HFFc6 (cell line): Measurements from ENCODE around the gene QSOX1. TPM values are rescaled to one million over a fixed set of nuclear protein-coding genes. Genes with fewer than 3 reads are reported as not detected.

Experiments used
- DNase-seq: peaks from one replicate; pipeline ENCODE4 v3.0.0-alpha.2; 2018
- H3K27ac Mint-ChIP-seq: 2 replicates; pipeline ENCODE4 v1.8.0; 2020; ENCODE audit warnings: mild to moderate bottlenecking, mixed read lengths
- H3K27me3 Mint-ChIP-seq: 2 replicates; pipeline ENCODE4 v1.8.0; 2021; ENCODE audit warnings: mild to moderate bottlenecking, moderate library complexity, mixed read lengths; ENCODE audit not compliant: insufficient read depth
- H3K36me3 Mint-ChIP-seq: 2 replicates; pipeline ENCODE4 v1.8.0; 2021; ENCODE audit warnings: low read depth, mixed read lengths
- H3K4me1 Mint-ChIP-seq: 2 replicates; pipeline ENCODE4 v1.8.0; 2020; ENCODE audit warnings: low read depth, mixed read lengths
- H3K4me3 Mint-ChIP-seq: 2 replicates; pipeline ENCODE4 v1.8.0; 2020; ENCODE audit warnings: mild to moderate bottlenecking, moderate library complexity, mixed read lengths
- H3K9me3 Mint-ChIP-seq: 2 replicates; pipeline ENCODE4 v1.8.0; 2020; ENCODE audit warnings: mild to moderate bottlenecking, mixed read lengths
- total RNA-seq, 6 experiments: library from RNA; stranded (reverse); fragmentation: NEBNext Ultra II Directional; extraction: Animal tissue kit (Norgen Biotek cat#: 25700); gene quantifications; 2 replicates in 1 of 6; 3 replicates in 5 of 6; pipeline ENCODE4 v1.2.3, GENCODE V29; 2021
- TF ChIP-seq, protein P1 (sequence below): fragments of 200-600 bp; sonication (generic); IDR thresholded peaks from 2 replicates; pipeline ENCODE4 v1.5.0; 2021; ENCODE audit warnings: antibody characterized with exemption, mild to moderate bottlenecking

QSOX1 gene
- total RNA-seq, 6 experiments from 2014 or later = 321 to 467 (median 352) TPM

DNA sequence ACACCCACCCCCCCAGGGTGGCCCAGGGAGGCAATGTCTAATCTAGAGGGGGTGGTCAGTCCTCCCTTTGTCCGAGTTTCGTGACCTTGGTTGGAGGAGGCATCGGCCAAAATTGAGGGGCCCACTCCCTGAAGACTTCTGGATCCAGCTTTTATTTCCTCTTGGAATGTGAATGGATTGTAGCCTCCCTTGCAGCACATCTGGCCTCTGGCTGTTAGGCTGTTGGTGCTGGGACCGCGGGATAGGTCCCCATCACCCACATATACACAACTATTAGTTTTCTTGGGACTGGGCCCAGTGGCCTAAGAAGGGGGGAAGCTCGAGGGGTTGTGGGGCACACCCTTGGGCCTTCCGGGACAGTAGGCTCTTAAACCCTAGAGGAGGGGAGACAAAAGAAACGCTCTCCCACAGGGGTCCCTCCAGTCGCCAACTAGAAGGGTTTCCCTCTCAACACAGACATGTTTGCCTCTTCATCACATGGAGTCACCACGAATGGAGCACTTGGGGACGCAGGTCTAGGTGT is 77.9 kb downstream of the QSOX1 start:
- Mint-ChIP-seq H3K36me3 (no peaks in the 10 kb centered on the region), H3K27ac (no peak overlapping the region), H3K4me3 (no peak overlapping the region), H3K27me3 (peaks cover 73% of the 10 kb centered on the region), H3K9me3 (no peaks in the 10 kb centered on the region), H3K4me1 (peaks cover 10% of the 10 kb centered on the region)
- TF ChIP-seq, protein P1, sequence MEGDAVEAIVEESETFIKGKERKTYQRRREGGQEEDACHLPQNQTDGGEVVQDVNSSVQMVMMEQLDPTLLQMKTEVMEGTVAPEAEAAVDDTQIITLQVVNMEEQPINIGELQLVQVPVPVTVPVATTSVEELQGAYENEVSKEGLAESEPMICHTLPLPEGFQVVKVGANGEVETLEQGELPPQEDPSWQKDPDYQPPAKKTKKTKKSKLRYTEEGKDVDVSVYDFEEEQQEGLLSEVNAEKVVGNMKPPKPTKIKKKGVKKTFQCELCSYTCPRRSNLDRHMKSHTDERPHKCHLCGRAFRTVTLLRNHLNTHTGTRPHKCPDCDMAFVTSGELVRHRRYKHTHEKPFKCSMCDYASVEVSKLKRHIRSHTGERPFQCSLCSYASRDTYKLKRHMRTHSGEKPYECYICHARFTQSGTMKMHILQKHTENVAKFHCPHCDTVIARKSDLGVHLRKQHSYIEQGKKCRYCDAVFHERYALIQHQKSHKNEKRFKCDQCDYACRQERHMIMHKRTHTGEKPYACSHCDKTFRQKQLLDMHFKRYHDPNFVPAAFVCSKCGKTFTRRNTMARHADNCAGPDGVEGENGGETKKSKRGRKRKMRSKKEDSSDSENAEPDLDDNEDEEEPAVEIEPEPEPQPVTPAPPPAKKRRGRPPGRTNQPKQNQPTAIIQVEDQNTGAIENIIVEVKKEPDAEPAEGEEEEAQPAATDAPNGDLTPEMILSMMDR = no peak
- no peak for DNase-seq

DNA sequence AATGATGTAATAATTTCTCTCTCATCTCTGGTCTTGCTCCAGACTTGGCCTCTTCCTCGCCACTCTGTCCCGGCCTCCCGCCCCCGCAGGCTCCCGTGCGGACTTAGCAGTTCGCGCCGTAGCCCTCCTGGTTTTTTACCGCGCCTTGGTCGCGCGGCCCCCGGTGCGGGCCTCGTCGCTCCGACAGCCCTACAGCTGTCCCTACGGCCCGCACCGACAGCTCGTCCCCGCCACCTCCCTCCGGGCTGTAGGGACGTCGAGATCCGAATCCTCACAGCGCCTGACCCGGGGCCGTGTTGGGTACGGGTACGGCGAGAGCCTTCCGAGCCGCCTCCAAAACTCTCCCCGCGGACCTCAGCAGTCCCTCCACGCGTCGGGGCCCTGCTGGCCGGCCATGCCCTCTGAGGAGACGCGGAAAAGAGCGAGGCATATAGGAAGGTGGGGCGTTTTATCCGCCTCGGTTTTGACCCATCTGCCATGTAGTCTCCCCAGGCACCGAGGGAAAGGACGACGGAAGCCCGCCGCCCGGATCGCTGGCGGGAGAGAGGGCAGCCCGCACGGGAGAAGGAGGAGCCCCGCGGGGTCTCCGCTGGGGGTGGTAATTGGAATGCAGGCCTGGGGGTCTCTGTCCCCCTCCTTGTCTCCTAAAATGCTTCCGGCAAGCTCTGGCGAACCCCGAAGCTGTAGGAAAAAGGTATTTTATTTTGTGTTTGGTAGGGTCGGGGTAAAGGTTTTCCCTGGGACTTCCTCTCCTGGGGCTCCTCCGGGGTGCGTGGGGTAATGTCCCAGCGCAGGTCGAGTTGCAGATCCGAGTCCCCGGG is 78.7 kb downstream of the QSOX1 start:
- Mint-ChIP-seq H3K4me1 (peaks cover 10% of the 10 kb centered on the region), H3K4me3 (no peak overlapping the region), H3K27ac (no peak overlapping the region), H3K9me3 (no peaks in the 10 kb centered on the region), H3K36me3 (no peaks in the 10 kb centered on the region), H3K27me3 (peaks cover 68% of the 10 kb centered on the region)
- TF ChIP-seq, protein P1 = no peak
- no peak for DNase-seq

DNA sequence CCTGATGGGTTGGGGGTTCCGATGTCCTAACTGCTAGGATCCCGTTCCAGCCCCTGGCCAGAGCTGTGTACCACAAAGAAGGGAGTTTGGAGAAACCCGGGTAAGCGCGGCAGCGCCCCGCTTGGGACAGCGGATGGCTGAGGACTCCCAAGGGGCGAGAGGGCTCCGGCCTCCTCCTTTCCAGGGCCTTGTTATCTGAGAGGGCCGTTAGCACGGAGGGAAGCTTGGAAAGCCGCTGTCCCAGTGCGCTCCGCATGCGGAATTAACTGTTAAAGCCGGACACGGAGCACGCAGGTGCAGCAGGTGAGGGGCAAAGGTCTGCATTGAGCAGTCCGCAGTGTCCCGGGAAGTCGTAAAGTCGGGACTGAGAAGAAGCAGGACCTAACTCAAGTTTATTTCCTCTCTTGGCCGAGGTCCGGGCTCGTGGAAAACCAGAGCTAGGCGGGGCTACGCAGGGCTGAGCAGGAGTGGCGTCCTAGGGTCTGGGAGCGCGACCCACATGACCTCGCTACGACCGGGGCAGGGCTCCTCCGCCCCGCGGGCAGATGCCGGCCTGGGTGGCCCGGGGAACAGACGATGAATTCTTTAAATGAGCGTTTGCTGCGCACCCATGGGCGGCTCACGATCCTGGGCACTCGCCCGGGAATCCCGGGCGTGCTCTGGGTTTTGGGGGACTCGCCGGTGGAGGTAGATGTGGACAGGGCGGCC is 79.9 kb downstream of the QSOX1 start:
- no peaks in the 10 kb centered on the region for H3K36me3 Mint-ChIP-seq
- H3K4me3 Mint-ChIP-seq = no peak overlapping the region
- H3K27ac Mint-ChIP-seq = no peak overlapping the region
- H3K27me3 Mint-ChIP-seq = peaks cover 75% of the 10 kb centered on the region
- no peak for DNase-seq
- peaks cover 10% of the 10 kb centered on the region for H3K4me1 Mint-ChIP-seq
- TF ChIP-seq, protein P1 = no peak
- H3K9me3 Mint-ChIP-seq = no peaks in the 10 kb centered on the region

DNA sequence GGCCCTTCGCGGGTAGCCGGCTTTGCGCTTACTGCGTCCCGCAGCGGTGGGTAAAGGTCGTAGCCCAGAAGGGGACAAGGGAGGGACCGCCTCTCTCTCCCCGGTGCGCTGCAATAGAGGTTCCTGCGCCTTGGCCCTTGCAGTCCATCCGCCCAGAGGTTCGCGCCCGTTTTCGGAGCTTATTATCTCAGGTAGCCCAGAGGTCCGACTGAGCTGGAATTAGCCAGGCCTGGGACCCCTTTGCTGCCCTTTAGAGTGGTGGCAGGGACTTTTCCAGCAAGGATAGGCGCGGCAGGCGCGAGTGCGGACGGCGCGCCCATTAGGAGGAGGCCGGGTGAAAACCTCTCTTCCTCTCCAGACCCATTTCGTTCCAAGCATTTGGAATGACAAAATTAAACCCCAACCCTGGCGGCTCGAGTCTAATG is 80.4 kb downstream of the QSOX1 start:
- Mint-ChIP-seq H3K4me3 (no peak overlapping the region), H3K27me3 (peaks cover 80% of the 10 kb centered on the region), H3K36me3 (no peaks in the 10 kb centered on the region), H3K27ac (no peak overlapping the region), H3K9me3 (no peaks in the 10 kb centered on the region), H3K4me1 (peaks cover 10% of the 10 kb centered on the region)
- no peak for DNase-seq
- TF ChIP-seq, protein P1 = no peak

DNA sequence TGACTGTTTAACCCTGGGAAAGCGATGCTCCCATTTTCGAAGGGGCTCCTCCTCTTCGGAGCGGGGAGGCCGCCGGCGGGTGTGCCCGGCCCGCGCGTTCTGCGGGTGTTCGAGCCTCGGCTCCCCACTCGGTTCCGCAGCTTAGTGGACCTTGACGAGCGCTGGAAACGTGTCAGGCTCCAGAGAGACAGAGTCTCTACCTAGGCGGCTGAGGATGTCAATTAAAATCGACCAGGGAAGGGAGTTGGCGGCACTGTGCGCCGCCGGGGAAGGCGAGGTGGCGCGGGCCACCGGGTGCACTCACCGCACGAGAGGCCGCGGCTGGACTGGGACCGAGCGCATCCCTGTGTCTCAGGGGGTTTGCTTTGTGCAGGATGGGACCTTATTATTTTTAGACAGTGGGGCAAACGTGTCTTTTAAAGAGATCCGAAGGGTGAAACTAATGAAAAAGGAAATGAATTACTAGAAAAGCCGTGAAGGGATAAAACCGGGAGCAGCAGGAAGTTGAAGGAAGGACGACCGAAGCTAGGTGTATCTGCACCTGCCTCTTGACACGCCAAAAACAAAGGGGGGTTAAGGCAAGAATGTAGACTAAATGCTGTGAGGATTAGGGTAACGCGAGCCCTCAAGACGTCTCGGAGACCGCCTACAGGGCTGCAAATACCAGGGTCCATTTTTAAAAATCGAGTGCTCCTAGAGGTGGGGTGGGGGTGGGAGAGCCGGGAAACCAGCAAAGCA is 81.0 kb downstream of the QSOX1 start:
- Mint-ChIP-seq H3K27me3 (peaks cover 86% of the 10 kb centered on the region), H3K27ac (no peak overlapping the region), H3K9me3 (no peaks in the 10 kb centered on the region), H3K36me3 (no peaks in the 10 kb centered on the region), H3K4me3 (no peak overlapping the region), H3K4me1 (peaks cover 10% of the 10 kb centered on the region)
- TF ChIP-seq, protein P1 = no peak
- no peak for DNase-seq
